NT2/D1 (cell line): ENCODE data around the gene CCL11.

ENCODE experiments used
- SUZ12 ChIP-seq: IDR thresholded peaks from 2 replicates; pipeline ENCODE4 v1.6.1; 2011; ENCODE audit not compliant: insufficient read length, insufficient read depth; ENCODE audit errors: extremely low read depth
- YY1 ChIP-seq: IDR thresholded peaks from 2 replicates; pipeline ENCODE4 v1.6.1; 2011; ENCODE audit not compliant: insufficient read length, insufficient read depth
- ZNF274 ChIP-seq: IDR thresholded peaks from 2 replicates; pipeline ENCODE4 v1.6.1; 2011; ENCODE audit warnings: mild to moderate bottlenecking, low read depth, low read length

GRCh38 chr17:34307110-34307509 lies 21.6 kb downstream of the CCL11 start:
- TF ChIP-seq SUZ12, result no peak
- TF ChIP-seq YY1, result no peak
- TF ChIP-seq ZNF274, result no peak
